ENCODE results near the gene TMEM163.
A peak's percentile ranks its signal among the peaks of the same experiment; 100 is the strongest.
"Not testable (repeated sequence)": the region's sequence is repeated elsewhere in the genome, so short reads cannot be mapped to it uniquely, and the experiment has no call there.

Gene TMEM163

DNA sequence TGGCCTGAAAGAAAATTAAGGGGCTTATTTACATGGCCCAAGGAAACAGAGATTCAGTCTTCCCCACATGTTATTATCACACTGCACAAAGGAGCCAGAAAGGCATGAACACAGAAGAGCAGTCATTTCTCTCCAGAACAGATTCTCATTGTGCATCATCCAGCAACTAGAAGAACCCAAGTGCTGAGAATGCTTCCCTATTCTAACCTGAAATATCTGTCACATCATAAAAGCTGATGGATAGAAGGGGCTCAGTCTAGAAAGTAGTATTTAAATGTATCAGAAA is 145.8 kb downstream of the TMEM163 start:
- no peak for DNase-seq

GRCh38 chr2:134572314-134573084 is 146.3 kb downstream of the TMEM163 start:
- no peak for DNase-seq

DNA sequence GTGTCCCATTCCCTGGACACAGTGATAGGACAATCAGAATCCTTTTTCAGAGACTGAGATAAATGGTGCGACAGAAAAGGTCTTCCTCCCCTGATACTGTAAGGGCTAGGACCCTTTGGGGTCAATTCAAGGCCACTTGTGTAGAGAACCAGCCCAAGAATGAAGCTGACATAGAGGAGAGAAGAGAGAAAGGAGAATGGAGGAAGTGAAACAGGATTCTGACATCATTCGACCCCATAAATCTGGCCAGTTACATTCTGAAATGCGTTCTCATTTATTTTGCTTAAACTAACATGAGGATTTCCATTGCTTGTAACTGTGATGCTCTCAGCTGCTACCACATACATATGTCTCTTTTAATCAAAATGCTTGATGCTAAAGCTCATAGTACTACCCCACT is 148.1 kb downstream of the TMEM163 start:
- DNase-seq, result no peak

- no peak for DNase-seq
Measured at GRCh38 chr2:134568413-134568812, 150.4 kb downstream of the TMEM163 start.

GRCh38 chr2:134567666-134568065 is 151.1 kb downstream of the TMEM163 start:
- no peak for DNase-seq

DNA sequence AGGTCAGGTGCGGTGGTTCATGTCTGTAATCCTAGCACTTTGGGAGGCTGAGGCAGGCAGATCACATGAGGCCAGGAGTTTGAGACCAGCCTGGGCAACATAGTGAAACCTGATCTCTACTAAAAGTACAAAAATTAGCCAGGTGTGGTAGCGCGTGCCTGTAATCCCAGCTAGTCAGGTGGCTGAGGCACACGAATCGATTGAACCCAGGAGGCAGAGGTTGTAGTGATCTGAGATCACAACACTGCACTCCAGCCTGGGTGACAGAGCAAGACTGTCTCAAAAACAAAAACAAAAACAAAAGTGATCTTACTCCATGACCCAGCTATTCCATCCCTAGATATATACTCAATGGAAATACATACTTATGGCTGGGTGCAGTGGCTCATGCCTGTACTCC is 153.8 kb downstream of the TMEM163 start:
- not testable (repeated sequence) for DNase-seq

- no peak for DNase-seq
Measured at GRCh38 chr2:134564549-134564948, 154.3 kb downstream of the TMEM163 start.

DNA sequence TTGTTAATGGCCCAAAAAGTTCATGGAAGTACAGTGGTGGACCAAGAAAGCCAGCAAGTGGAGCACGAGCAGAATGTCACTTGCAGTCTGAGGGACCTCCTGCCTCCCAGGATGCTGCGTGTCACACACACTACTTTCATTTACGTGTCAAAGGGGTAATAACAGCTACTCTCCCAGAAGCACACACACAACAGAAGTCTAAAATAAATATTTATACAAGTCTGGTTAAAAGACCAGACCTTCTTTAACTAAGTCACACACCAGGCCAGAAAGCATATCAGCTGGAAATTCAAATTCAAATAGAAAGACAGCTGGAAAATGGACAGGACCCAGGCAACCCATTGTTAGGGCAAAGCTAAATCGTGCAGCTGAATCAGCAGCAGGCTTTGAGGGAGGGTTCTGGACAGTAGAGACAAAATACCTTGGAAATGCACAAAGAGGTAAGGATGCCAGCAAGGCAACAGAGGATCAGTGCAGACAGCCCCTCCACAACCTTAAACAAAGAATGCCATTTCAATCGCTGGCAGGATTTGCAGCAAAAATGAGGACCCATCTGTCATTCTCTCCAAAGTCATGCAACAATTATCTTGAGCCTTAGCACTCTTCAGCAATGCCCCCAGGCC is 160.5 kb downstream of the TMEM163 start:
- no peak for DNase-seq

DNA sequence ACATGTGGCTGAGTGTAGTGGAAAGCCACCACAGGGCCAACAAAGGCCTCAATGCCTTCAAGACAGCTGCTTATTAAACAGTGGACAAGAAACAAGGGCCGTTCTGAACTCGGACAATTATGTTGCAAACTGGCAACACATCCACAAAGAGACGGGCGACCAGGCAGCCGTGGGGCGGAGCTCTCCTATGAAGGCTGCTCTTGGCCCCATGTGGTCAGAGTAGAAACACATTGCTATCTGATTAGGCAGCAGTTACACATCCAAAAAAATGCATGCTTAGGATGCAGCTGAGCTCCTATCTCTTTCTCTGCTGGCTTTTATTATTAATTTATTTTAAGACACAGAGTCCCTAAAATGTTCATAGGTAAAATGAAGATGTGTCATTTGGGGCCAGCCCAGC is 163.4 kb downstream of the TMEM163 start:
- DNase-seq, result no peak

DNA sequence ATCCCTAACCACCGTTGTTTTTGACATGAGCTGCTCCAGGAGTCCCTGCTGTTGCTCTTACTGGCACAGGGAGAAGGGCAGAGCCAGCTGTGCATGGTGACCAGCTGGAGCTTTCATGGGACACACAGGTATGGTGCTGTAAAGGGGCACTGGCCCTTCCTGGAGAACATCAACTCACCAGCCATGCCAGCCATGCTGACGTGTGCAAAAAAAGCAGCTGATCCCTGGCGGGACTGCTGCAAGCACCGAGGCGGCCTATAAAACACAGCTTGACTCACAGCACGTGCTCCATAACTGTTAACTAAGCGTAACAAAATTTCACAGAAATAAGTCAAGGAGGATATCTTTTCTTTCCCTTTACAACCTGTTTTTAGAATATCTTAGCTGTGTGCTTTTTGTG is 165.1 kb downstream of the TMEM163 start:
- DNase-seq, result no peak

DNA sequence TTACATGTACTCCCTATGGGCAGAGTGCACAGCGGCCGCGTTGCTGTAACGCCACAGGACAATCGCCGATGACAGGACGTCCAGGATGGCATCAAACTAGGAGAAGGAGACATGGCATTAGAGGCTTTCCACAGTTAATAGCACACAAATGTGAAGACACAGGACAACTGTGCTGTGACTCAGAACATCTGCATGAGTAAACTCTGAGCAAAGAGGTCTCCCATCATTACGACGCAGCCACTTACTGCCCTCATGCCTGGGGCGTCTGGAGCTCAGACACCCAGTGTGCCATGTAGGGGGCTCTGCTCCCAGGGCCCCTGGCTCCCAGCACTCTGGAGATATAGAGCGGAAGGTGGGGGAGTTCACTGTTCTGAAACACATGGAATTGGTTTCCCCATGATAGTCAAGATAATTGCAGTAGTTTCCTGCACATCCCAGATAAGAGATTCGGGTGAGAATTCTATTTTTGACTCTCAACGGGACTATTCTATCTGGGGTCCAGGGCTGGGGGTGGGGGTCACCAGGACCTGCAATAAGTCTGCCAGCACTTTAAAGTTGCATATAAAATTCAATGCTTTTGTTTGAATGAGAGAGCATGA is 168.1 kb downstream of the TMEM163 start:
- no peak for DNase-seq

- no peak for DNase-seq
Measured at GRCh38 chr2:134549104-134549503, 169.7 kb downstream of the TMEM163 start.

DNA sequence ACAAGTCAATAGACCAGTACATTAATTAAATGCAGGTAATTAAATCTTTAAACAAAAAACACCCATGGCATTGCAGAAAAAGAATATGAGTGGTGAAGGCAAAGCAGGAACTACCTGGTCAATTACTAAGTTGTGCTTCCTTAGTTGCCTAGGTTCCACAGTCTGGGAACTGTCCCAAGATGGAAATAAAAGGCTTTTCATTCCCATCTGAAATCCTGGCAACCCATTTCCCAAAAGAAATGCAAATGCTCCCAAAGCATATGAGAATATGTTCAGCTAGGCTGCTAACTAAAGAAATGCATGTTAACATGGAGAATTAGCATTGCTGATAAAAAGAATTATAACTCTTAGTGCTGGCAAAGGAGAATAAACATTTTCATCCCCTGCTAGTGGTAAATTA is 177.8 kb downstream of the TMEM163 start:
- peak; percentile 49 for DNase-seq

GRCh38 chr2:134539981-134540380 is 178.8 kb downstream of the TMEM163 start:
- no peak for DNase-seq

- DNase-seq, result no peak
Measured at GRCh38 chr2:134537702-134538101, 181.1 kb downstream of the TMEM163 start.

- no peak for DNase-seq
Measured at GRCh38 chr2:134537121-134537520, 181.7 kb downstream of the TMEM163 start.

DNA sequence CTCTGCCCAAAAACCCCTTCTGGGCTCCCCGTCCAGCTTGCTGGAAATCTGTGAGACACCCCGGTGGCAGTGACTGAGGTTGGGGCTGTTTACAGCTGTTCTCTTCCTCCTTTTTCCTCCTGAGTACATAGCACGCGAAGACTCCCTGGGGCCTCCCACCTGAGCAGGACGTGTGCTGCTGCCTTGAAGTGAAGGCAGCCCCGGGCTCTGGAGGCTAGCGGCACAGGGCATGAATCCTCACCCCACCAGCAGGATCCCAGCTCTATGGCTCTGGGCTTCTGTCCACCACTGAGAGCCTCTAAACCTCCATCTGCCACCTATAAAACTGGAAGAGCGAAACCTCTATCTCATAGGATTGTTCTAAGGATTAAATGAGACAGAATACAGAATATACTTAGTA is 182.5 kb downstream of the TMEM163 start:
- DNase-seq, result no peak

- no peak for DNase-seq
Measured at GRCh38 chr2:134532537-134532936, 186.3 kb downstream of the TMEM163 start.

GRCh38 chr2:134527381-134527780 is 191.4 kb downstream of the TMEM163 start:
- no peak for DNase-seq

DNA sequence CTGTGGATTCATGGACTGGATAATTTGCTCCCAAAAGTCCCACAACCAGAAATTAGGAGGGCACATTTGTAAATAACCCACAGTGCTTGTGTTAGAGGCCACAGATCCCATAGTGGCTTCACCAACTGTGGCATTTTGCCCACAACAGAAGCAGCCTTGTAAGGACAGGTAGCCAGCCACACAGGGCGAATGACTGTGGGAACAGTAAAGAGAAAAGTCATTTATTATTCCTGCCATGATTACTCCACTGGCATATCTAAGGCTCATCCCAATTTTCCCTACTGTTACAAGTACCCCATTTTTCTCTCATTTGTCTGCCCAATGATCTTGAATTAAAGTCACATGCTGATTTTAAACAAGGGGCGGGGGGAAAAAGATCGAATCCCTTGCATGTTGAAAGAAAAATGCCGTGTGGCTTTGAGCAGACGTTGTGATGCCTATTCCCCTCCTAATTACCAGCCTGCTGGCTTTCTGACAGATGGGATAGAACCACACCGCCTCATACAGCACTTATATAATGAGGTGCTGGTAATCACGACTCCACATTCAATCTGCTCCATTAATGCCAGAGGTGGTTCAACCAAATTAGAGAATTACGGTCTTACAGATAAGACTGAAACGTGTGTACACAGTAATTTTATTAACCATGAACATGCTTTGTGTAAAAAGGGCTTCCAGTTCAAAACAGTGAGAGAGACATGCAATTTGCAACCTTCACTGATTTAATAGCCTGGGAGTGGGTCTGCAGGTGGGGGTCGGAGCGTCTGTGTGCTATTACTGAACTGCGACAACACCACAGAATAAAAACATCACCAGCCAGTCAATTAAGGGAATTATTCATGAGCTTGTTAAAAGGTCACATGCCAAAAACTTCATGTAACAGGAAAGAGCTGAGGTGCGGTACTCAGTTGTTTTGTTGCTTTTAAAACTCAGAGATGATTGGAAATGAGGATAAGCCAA is 196.0 kb downstream of the TMEM163 start:
- no peak for DNase-seq

DNA sequence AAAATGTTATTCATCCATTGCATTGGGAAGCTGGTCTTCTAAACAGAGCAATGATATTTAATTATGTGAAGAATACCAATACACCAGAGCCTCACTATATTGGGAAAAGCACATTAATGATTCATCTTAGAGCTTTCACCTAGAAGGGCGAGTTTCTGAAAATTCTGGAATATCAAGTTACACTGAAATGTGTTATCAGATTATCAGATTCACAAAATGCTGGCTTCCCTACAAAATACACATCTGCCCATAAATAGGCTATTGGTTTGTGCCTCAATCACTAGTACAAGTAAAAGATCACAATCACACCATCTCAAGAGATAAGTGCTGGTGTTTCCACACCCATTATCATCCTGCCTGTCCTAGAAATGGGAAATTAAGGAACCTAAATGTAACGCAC is 200.7 kb downstream of the TMEM163 start:
- DNase-seq, result no peak

- no peak for DNase-seq
Measured at GRCh38 chr2:134515137-134515536, 203.7 kb downstream of the TMEM163 start.

DNA sequence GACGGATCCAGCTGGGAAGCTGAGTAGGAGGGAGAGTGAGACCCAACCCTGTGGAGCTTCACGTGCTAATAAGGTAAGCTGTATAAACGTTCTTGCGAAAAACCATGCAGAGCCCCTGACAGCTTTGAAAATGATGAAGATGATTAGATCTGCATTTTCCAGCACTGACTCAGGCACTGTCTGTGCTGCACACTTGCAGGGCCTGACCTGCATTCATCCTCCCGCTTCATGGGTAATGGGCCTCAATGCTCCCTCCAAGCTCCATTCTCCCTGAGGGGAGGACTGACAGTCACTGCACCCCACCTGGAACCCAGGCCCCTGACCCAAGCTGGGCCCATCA is 205.4 kb downstream of the TMEM163 start:
- DNase-seq, result no peak

Measured in midbrain (tissue), 1 donor.